Ecto neural progenitor cell (in vitro differentiated cells): ENCODE measurements around the gene PTTG1IP2.
"Not testable (repeated sequence)": the region's sequence is repeated elsewhere in the genome, so short reads cannot be mapped to it uniquely, and the experiment has no call there.

Experiments
- DNase-seq: peaks from one replicate; pipeline ENCODE4 v3.0.0-alpha.2; 2018; ENCODE audit warnings: low spot score

The PTTG1IP2 gene

DNA sequence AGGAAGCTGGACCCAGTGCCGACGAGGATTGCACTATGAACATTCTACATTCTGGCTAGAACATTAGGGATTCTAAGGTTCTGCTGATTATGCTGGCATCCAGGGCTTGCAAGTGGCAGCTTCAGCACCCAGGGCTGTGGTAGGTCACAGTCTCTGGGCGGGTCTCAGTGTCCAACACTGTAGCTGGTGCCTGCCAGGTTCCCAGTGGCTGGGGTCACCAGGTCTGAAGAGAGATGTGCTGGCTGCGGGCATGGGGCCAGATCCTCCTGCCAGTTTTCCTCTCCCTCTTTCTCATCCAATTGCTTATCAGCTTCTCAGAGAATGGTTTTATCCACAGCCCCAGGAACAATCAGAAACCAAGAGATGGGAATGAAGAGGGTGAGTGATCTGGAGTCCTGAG lies at the start of gene PTTG1IP2:
Gene PTTG1IP2, plus strand, starts transcription at position 86 of the 400 bp plus-strand sequence. Its CDS starts 148 bp downstream, at position 234.
- DNase-seq, result no peak

DNA sequence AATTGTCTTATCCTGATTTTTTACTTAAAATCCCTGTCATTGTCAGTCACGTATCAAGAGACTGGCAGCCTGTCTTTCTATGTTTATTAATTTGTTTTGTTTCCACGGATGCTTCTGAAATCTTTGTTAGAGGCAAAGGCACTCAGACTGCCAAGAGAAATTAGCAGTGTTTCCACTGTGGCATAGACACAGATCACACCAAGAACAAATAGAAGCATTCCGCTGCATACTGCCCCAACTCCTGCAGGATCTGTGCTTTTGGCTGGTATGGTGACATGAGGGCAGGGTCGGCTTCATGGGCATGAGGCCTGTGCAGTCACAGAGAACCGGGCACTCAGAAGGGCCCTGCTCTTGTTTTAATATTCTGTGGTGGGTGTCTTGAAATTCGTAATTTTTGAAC lies 47.8 kb upstream of the PTTG1IP2 start:
- no peak for DNase-seq

DNA sequence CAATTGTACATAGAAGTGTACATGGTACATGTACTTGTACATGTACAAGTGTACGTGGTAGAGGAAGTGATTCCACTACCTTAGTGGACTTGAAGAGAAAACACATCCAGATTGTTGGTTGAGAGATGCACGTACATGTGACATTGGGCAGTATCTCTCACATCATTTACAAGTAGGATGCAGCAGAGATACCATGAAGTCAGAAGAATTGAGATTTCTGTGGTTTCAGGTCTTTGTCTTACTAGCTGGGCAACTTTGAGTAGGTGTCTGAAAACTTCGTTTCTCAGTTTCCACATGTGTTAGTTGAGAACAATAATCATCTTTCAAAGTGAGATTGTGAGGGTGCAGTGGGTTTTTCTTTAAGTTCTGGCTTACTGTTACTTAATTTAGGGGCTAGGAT lies 44.7 kb upstream of the PTTG1IP2 start:
- no peak for DNase-seq

DNA sequence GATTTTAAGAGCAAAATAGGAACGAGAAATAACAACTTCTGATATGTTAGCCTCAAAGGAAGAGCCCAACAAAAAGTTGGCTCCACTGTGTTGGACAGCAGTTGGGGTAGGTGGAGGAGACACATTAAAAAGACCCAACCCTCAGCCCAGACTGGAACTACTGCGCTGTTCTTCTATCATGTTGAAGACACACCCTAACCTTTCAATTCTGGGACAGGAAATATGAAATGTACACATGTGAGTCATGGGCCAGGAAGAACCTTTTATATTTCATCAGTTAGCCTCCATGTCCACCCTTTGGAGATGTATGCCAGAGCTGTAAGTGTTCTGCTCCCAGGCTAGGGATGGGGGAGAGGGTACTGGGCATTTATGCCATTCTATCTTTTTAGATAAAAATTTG lies 44.1 kb upstream of the PTTG1IP2 start:
- DNase-seq, result no peak

DNA sequence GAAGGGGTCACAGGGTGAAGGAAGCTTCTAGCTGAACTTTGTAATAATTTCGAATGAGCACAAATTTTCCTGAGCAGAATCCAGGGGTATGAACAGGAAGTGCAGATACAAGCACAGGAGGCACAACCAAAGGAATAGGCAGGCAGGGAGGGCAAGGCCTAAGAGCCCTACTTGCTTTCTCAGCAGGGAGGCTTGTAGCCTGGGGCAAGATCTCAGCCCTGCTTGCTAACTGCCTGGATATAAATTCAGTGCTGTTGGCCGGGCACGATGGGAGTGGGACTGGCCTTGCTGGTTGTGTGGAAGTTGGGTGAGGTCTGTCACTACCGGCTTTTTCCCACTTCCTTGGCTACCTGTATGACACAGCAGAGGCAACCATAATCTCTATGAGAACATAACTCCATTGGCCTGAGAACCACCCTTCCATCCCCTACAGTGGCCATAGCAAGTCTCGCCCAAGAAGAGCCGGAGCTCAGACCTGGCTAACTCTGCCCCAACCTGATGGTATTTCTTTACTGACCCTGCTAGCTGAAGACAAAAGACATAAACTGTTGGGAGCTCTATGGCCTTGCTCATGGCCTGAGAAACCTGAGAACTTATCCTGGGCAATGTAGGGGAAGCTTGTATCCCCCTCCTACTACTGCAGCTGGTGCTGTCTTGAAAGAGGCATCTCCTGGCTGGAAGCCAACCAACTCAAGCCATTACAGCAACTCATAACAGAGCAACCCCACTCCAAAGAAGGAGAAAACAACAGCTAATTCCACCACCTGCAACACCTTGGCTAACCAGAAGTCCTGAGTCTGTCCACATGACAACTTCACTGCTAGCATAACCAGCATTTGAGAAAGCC lies 38.6 kb upstream of the PTTG1IP2 start:
- no peak for DNase-seq

DNA sequence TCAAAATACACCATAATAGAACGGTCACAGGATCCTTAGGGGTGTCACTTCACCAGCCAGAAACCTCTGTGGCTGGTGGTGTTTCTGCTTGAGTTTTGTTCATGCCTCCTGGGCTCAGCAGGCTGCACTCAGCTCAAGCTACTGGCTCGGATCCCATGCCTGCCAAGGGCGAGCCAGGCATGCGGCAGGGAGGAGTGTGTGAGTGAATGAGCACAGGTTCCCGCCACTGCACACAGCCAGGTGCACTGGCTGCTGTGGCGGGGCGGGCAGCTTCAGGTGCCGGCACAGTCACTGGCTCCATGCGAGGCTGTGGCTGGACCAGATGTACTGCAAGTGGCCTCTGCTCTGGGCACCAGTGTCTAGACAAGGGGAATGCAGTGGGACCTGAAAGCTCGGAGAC lies 36.7 kb upstream of the PTTG1IP2 start:
- no peak for DNase-seq

DNA sequence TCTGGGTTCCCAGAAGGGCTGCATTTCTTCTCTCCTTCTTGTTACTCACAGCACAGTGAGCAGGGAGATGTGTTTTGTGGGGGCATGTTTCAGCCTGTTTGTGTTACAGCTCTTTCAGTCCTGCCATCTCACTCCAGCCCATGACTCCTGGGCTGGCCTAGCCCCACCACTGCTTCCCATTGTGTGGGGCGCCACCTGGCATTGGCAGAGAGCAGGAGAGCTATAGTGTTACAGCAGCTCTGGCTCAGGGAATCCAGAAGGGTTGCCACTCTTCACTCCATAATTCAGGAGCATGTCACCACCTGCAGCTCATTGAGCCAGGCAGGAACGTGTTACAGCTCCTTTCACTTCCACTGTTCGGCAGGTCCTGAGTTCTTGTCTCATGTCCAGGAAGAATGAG lies 36.2 kb upstream of the PTTG1IP2 start:
- DNase-seq, result no peak

DNA sequence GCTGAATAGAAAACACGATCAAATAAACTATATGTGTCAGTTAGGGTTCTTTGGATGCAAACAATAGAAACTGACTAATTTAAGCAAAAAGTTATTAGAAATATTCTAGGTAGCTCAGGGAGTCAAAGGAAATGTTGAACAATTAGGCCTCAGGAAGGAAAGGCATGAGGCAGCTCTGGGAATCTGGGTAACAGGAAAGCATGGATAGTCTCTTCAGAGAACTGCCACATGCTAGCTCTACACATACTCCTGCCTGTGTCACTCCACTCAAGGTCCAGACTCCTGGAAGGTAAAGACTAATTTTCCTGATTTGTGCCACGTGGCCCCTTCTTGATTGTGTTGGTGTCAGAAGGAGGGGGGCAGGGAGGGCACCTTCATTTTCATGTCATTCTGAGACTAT lies 23.8 kb upstream of the PTTG1IP2 start:
- DNase-seq, result no peak

DNA sequence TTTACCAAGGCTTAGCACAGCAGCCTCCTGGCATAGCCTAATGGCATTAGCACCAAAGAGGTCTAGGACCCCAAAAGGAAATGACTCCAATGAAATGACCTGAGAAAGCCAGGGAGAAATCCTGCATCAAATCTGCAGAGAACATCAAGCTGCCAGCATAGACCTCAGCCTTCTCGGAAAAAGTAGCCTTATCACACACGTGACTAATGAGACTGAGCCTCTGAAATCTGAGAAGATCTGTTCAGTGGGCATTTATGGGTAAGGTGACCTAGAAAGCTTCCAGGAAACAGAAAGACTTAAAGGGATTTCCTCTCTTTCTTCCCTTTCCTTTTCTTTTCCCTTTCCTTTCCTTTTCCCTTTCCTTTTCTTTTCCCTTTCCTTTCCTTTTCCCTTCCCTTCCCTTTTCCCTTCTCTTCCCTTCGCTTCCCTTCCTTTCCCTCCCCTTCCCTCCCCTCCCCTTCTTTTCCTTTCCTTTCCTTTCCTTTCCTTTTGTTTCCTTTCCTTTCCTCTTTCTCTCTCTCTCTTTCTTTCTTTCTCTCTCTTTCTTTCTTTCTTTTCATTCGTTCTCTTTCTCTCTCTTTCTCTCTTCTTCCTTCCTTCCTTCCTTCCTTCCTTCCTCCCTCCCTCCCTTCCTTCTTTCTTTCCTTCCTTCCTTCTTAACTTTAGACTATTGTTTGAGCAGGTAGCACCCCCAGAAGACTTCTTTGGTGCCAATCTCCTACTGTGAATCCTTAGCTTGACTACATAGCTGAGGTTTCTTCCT lies 23.1 kb upstream of the PTTG1IP2 start:
- DNase-seq, result no peak

DNA sequence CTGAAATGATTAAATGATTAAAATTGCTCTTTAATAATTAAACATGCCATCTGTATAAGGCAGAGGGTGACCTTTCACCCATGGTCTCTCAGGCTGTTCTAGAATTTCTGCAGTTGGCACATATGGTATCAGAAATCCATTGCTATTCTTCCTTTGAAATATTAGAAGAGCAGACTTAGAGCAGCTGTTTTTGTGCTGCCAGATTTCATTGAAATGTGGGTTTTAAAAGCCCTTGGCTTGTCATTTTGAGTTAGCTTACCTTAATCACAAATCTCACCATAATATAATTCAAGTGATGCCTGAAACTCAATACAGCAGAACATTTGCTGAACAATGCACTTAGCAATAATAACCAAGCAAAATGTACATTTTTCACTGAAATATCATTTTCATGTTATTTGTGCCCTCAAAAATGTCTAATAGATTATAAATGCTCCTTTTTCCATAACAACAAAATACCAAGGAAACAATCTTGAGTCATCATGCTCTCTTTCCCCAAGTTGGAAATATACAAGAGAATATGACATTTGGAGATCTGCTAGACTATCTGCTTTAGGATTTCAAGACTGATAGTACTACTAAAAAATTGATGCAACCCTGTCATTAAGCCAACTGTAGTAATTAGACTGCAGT lies 16.1 kb upstream of the PTTG1IP2 start:
- DNase-seq, result no peak

DNA sequence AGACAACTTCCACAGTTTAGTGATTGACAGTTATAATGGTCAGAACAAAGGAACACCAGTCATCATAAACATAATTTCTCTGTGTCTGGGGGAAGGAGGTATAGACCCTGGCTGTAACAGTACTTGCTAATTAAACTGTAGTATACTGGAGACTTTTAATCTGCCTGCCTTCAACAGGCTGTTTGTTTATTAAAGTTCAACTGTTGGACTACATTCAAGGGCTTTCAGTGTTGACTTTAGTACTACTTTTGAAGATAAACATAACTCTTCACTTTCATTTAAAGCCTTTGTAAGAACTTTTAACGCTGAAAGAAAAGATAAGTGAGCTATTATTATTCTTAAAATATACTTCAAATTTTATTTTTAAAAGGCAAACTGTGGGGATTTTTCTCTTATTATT lies 15.5 kb upstream of the PTTG1IP2 start:
- DNase-seq, result no peak

DNA sequence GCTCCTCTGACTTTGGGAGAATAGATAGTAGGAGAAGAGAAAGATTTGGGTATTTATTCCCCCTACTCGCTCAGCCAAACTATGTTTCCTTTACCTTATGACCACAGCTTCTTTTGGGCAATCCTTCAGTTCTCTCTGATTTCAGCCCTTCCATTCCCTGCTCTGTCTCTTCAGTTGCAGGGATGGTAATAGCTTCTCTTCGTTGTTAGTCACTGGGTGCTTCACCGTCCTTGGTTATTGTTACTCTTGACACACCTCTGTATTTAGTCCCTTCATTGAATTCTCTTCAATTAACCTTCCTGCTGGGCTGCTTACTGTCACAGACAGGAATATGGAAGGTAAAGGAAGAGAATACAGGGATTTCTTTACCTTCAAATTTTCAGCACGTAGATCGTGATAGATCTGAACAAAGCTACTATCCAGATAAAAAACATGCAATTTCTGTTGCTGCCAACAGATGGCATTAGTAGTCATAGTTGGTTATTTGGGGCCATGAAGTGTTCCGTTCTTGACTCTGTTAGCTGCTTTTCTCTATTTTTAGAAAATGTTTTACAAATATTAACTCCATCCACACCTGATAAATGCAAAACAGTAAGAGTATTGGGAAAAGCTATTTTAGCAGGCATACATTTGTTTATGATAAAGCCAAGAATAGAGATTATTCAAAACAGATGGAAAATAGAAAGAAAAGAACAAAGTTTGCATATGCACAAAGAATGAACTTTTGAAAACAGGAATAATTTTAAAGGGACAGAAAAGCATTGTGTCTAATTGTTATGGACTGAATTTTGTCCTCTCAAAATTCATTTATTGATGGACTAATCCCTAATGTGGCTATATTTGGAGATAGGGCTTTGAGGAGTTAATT lies 14.0 kb upstream of the PTTG1IP2 start:
- no peak for DNase-seq

DNA sequence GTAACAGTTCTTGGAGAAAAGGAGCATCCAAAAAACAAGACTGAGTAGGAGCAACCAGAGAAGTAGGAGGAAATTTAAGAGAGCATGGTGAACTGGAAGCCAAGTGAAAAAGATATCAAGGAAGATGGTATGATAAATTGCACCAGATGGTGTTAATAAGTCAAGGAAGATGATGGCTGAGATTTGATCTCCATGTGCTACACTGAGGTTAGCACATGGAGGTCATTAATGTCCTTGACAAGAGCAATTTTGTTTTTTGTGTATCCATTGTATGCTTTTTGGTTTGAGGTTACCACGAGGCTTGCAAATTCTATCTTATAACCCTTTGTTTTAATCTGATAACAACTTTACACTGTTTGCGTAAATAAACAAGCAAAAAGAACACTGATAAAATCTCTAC lies 11.3 kb upstream of the PTTG1IP2 start:
- no peak for DNase-seq

DNA sequence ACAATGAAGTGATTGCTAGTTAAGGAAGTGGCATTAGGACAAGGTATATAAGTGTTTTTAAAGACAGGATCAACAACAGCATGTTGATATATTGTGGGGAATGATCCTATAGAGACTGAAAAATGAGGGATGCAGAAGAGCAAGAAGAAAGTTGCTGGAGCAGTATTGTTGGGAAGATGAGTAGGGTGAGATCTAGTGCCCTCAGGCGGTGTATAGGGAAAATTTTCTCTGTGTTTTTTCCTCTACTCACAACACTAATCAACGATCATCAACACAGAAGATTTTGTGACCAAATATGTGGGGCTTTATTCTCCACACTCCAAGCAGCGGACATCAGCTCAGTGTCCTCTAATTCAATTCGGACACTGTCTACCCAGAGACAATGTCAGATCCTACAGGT lies 9.6 kb upstream of the PTTG1IP2 start:
- no peak for DNase-seq

DNA sequence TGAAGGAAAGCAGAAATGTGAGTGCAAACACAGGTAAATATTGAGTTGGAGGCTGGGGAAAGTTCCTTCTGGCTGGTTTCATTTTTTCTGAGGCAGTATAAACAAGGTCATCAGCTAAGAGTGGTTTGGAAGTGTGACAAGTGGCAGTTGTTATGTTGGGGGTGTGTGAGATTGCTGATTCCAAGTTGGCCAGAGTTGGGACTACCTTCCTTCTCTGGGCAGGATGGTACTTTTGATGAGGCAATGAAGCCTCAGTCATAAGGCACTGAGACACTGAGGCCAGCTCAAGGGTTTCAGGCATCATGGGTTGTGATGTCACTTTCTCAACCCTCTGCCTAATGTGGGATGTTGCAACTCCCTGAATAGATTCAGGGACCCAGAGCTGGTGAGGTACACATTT lies 8.2 kb upstream of the PTTG1IP2 start:
- no peak for DNase-seq

DNA sequence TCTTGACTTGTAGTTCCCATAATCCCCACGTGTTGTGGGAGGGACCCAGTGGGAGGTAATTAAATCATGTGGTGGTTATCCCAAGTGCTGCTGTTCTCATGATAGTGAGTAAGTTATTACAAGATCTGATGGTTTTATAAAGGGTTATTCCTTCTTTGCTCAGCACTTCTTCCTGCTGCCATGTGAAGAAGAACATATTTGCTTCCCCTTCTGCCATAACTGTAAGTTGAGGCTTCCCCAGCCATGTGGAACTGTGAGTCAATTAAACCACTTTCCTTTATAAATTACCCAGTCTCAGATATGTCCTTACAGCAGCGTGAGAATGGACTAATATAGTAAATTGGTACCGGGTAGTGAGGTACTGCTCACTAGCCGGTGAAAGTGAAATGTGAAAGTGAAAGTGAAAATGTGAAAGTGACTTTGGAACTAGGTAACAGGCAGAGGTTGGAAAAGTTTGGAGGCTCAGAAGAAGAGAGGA lies 6.2 kb upstream of the PTTG1IP2 start:
- not testable (repeated sequence) for DNase-seq

DNA sequence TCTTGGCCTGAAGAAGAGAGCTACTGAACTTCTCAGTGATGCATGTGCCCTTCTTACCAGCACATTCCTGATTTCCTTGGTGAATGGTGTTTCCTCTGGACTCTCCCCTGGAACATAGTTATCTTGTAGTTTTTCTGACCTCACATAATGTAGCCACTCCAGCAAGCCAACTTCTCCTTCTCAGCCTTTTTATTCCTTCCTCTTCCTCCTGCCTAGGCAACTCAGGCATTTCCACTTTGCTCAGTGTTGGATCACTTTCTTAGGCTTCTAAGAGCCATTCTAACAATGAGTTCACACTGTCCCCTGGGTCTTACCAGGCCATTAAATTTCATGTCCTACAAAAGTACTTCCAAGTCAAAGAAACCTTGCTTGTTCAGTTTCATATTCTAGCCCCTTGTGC lies 3.6 kb upstream of the PTTG1IP2 start:
- no peak for DNase-seq

DNA sequence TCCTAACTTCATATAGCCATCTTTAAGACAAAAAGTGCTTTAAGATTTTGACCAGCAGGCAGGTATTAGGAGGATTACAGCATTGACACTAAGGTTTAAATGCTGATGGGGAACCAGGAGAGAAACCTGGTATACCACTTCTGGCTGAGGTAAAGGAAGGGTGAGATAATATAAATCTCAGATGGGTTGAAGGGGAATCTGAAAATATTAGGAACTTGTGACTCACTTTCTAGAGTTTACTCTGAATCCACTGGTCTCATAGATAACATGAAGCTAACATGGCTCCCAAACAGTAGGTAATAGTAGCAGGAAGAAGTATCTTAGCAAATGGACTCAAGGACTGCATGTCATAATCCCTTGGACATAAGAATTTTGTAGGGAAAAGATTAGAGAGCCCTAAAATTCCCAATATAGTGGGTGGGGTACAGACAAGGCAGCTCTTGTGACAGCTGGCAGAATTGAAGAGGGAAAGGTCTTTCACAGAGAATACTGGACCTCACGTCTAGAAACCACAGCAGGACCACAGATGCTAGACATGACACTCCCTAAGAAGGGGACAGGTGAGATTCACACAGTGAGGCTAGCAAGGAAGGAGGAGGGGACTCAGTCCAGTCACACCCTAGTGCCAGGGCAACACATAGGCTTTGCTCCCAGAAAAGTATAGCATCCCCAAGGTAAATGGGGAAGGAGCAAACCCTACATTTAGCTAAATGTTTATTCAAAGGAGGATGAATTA lies 3.5 kb downstream of the PTTG1IP2 start:
- no peak for DNase-seq

DNA sequence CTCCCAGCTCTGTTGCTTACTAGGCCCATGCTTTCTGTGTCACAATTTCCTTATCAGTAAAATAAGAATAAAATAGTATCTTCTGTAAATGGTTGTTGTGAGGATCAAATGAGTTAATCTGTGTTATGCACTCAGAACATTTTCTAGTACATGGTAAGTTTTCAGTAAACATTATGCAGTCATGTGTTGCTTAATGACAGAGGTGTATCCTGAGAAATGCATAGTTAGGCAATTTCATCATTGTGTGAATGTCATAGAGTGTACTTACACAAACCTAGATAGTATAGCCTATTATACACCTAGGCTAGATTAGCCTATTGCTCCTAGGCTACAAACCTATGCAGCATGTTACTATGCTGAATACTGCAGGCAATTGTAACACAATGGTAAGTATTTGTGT lies 4.4 kb downstream of the PTTG1IP2 start:
- DNase-seq, result no peak

DNA sequence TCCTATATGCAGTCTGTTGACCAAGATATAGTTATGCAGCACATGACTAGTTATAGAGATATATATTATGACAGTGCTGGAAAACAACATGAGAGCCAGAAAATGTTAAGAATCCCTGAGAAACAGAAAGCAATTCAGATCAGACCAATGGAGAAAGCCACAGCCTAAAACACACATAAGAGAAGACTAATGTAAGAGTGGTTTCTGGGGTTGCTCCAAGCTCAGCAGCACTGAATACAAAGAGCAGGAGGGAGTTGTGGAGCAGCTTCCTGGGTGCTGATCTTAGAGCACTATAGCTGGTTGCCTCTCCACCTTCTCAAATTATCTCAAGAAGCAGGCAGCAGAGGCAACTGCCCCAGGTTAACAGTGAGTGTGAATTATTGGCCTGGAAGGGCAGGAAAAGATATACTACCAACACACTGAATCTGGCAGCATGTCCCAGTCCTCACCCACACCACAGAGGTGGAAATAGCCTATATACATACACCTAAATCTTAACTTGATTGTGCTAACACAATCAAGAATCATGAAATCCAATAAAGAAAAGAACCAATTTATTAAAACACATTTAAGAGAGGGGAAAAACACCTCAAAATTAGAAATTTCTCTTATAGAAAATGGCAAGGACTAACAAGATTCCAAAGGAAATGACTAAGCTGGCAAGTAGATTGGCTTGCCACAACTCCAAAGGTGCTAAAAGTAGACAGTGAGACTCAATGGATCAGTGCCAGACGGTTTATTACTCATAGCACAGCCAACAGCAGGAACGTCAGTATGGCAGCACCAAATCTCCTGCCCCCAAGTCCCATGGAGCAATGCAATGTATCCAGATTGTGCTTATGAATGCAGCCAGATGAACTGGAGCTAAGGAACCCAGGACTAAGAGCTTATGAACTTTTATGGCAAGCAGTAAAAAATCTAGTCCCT lies 5.1 kb downstream of the PTTG1IP2 start:
- DNase-seq, result no peak
